Testis (tissue), 2 donors: ENCODE results near the gene ZNF728.

Experiments
- POLR2A ChIP-seq: fragments of 450-650 bp; IDR thresholded peaks from one replicate; pipeline ENCODE4 v1.6.1; 2017; ENCODE audit warnings: antibody characterized with exemption, mild to moderate bottlenecking, moderate library complexity
- TF ChIP-seq, protein P1 (sequence below), 3 experiments: fragments of 450-650 bp in 2 of 3; fragments of 200-600 bp in 1 of 3; sonication (generic) in 1 of 3; IDR thresholded peaks; one replicate each; pipeline ENCODE4 v1.5.1; 2016 to 2019; ENCODE audit warnings: antibody characterized with exemption in 3 of 3, mild to moderate bottlenecking in 2 of 3, moderate library complexity in 1 of 3

DNA sequence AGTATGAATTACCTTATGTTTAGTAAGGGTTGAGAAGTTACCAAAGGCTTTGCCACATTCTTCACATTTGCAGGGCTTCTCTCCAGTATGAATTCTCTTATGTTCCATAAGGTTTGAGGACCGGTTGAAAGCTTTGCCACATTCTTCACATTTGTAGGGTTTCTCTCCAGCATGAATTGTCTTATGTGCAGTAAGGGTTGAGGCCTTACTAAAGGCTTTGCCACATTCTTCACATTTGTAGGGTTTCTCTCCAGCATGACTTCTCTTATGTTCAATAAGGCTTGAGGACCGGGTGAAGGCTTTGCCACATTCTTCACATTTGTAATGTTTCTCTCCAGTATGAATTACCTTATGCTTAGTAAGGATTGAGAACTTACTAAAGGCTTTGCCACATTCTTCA, 26.7 kb downstream of the ZNF728 start:
- TF ChIP-seq, protein P1, sequence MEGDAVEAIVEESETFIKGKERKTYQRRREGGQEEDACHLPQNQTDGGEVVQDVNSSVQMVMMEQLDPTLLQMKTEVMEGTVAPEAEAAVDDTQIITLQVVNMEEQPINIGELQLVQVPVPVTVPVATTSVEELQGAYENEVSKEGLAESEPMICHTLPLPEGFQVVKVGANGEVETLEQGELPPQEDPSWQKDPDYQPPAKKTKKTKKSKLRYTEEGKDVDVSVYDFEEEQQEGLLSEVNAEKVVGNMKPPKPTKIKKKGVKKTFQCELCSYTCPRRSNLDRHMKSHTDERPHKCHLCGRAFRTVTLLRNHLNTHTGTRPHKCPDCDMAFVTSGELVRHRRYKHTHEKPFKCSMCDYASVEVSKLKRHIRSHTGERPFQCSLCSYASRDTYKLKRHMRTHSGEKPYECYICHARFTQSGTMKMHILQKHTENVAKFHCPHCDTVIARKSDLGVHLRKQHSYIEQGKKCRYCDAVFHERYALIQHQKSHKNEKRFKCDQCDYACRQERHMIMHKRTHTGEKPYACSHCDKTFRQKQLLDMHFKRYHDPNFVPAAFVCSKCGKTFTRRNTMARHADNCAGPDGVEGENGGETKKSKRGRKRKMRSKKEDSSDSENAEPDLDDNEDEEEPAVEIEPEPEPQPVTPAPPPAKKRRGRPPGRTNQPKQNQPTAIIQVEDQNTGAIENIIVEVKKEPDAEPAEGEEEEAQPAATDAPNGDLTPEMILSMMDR (IDR thresholded peaks at IDR 0.05), result no peak
- no peak for TF ChIP-seq POLR2A
